ENCODE measurements around the gene TAF5L. TPM values are rescaled to one million over a fixed set of nuclear protein-coding genes. Genes with fewer than 3 reads are reported as not detected.

The TAF5L gene
- total RNA-seq: 13.2 and 22.3 TPM in 2 replicates

DNA sequence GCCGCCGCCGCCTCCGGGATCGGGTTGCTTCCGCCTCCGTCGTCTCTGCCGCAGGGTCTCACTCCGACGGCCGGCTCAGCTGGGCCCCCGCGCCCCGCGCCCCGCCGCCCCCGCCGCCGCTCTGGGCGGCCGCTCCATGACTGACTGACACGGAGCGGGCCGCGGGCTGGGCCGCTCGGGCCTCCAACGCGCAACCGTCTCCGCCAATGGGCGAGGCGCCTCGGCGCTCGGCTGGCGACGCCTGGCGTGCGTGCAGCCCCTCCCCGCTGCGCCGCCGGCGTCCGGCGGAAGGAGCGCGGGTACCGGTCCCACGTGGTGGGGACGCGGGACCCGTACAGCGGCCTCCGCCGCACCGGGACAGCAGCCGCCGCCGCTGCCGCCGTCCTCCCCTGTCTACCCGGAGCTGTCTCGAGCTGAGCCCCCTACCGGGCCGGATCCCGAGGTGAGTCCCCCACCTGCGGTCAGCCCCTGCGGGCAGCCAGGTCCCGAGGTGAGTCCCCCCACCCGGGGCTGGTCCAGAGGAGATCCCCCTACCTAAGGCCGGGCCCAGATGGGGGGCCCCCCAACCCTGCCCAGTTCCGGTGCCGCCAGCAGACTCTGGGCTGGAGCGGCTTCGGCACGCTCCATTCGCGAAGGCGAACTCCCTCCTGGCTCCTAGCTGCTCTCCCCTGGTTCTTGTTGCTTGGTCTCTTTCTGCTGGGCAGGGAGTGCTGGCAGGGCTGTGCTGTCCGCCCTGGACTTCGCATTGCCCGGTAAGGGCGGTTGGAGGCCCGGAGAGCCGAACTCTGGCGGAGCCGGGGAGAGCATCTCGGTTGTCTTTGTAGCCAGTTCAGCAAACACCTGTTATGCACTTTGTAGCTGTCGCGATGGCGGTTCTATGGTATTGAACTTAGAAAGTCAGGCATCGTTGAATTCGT, at the start of gene TAF5L, which contains the start of gene URB2:
Gene TAF5L, minus strand, starts transcription at position 208 of the 917 bp plus-strand sequence. CDS start 11,640 bp downstream, outside the sequence.
Gene URB2, plus strand, starts transcription at position 333 of the 917 bp plus-strand sequence. CDS start 1,387 bp downstream, outside the sequence.

DNA sequence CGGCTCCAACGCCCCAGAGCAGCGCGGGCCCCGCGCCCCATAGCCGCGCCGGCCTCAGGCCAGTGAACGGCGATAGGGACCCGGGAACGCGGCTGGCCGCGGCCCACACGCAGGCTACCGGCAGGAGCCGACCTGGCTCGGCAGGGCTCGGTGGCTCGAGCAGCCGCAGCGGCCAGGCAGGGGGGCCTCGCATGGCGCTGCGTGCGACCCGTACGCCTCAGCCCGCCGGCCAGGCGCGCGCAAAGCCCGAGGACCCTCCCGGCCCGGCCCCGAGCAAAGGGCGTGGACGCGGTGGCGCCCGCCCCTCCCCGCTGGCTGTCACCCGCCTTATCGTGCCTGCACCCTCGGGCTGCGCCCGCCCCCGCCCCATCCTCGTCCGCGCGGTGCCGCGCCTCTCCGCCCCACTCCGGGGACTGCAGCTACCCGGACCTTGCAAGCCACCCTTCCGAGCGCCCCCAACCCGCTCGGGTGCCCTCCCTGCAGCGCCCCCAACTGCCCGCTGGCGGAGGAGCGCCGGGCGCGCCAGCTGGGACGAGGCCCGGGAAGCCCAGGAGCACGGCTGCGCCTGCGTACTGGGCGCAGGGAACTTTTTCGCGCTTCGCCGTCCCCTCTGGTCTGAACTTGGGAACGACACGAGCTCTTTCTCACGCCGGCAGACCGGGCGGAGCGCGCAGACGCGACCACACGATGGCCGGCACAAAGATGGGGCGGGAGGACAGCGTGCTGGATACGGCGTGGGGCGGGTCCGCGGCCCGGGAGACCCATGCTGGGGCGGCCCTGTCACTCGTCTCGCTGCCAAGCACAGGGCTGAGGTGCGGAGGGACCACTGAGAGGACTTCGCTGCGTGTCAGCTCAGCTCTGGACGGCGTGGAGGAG, 67.2 kb downstream of the TAF5L start, which contains the start of gene ABCB10:
Gene ABCB10, minus strand, starts transcription at position 248 of the 876 bp plus-strand sequence. Its CDS starts 55 bp downstream, at position 193.

Small RNA genes lying within 50 kb of the gene (small RNA-seq; reads per million reads assigned to genes)
- gene HMGN2P19: not detected
- gene RNA5SP78: not detected

Other genes starting within 250 kb of the TAF5L start
- under 0.01 TPM in 1 of 2 replicates, not detected in the other for gene ACTA1, start 192.0 kb downstream of the TAF5L start, total RNA-seq
- gene NUP133, start 117.8 kb downstream of the TAF5L start, total RNA-seq: 28.3 and 37.5 TPM in 2 replicates
- 14.3 and 22.7 TPM in 2 replicates for gene ABCB10, start 67.4 kb downstream of the TAF5L start, total RNA-seq
- 9.9 and 24.4 TPM in 2 replicates for gene URB2, start 125 bp upstream of the TAF5L start, total RNA-seq